ENCODE measurements around the gene LRRC4B. TPM values are rescaled to one million over a fixed set of nuclear protein-coding genes. Genes with fewer than 3 reads are reported as not detected.
"Not testable (repeated sequence)": the region's sequence is repeated elsewhere in the genome, so short reads cannot be mapped to it uniquely, and the experiment has no call there.

The LRRC4B gene
- total RNA-seq, 2 donors from 2014 or later, result 10.3 to 14.2 TPM

DNA sequence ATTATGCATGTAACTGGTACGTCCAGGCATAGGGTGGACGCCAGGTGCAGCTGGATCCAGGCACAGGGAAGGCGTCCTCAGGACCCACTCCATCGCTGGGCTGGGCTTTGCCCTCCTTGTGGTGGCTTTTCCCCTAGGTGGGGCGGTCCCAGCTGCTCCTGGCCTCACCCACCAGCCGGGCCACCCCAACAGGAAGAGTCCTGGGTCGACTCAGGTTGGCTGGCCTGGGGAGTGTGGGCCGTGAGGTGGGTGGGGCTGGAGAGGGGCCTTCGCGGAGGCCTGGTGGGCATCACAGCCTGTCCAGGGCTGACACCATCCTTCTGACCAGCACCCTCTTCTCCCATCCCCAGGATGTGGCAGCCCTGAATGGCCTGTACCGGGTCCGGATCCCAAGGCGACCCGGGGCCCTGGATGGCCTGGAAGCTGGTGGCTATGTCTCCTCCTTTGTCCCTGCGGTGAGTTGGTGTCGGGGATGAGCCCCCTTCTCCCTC lies 88.4 kb downstream of the LRRC4B start:
- peak; percentile 74 for DNase-seq (ENCODE audit: low spot score)
- intact Hi-C loops (cut with DNase I), result no loop called here

DNA sequence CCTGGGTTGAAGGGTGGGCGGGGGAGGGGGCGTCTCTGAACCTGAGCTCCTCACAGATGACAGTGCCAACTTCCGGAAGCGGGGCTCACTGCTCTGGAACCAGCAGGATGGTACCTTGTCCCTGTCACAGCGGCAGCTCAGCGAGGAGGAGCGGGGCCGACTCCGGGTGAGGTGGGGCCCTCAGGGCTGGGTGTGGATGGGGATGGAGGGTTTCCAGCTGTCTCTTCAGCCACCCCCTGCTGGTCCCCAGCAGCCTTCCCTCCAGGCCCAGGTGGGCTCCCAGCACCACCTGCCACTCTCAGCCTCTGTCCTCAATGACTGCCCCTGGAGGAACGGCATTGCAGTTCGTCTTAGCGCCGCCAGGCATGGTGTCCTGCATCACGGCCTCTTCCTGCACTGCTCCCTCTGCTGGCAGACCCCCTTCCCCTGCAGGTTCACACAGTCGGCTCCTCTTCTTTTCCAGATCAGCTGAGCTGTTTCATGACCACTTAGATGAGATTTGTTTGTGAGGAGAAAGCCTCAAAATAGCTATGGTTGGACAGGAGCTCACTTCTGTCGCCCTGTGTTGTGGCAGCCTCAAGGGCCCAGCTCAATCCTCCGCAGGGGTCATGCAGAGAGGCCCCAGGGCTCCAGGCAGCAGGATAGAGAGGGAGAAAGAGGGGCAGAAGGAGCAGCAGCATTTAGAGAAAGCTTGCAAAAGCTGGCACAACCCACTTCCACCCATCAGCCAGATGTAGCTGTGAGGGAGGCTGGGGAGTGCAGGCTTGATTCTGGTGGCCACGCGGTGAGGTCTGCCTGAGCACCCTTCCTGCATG lies 89.1 kb downstream of the LRRC4B start:
- intact Hi-C loops (cut with DNase I), result no loop called here
- peak; percentile 78 for DNase-seq (ENCODE audit: low spot score)

DNA sequence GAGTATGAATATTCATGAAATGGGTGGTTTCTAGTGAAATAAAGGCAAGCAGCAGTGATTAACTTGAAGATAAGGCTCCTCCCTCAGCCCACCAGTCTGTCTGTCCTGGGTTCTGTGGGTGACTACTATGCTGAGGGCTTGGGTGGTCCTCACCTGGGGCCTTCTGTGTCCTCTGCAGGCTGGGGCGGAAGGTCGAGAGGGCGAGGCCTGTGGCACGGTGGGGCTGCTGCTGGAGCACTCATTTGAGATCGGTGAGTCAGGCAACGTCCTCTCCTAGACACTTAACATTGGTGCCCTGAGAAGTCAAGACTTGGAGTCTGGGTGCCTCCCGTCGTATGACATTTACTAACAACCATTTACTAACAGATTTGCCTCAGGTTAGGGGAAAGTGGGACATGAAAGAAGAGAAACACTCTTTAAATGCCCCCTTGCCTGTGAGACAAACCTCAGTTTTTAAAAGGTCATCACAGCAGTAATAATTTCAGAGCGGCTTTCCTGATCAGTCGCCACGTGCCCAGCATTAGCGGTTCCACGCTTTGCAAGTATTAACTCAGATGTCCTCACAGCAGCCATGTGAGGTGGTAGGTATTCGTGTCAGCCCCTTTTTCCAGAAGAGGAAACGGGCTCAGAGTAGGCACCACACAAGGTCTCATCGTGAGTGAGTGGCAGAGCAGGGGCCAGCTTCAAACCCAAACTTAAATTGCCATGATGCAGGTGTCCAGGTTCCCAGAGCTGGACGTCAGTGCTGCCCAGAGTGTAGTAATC lies 90.3 kb downstream of the LRRC4B start:
- DNase-seq (ENCODE audit: low spot score), result peak; percentile 76
- intact Hi-C loops (cut with DNase I), result no loop called here

DNA sequence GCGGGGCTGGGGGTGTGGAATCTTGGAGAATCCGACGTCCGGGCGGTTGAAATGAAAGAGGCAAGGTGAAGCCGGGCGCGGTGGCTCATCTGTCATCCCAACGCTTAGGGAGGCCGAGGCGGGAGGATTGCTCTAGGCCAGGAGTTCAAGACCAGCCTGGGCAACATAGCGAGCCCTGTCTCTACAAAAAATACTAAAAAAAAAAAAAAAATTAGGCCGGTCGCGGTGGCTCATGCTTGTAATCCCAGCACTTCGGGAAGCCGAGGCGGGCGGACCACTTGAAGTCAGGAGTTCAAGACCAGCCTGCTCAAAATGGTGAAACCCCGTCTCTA lies 91.4 kb downstream of the LRRC4B start:
- DNase-seq (ENCODE audit: low spot score), result no peak
- intact Hi-C loops (cut with DNase I), result no loop called here

DNA sequence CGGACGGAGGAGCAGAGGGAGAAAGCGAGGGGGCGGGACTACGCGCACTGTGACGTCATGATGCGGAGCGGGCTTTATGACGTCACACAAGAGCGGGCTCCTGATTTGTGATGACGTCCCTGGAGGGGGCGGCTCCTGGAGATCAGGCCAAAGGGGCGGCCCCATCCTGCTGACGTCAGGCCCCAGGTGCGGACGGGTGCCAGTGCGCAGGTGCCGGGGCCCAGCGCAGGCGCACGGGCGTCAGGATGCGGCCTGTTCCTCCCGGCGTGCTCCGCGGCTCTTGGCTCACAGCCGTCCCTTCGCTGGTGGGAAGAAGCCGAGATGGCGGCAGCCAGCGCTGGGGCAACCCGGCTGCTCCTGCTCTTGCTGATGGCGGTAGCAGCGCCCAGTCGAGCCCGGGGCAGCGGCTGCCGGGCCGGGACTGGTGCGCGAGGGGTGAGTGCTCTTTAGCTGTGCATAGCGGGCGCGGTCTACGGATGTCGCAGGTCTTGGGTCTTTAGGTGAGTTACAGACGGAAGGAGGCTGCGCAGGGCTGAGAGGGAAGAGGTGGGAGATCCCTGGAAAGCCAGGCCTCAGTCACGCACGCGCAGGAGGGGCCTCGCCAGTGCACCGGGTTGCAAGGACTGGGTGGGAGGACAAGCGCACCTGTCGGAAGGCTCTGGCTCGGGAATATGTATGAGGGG lies 91.9 kb downstream of the LRRC4B start, which contains the start of the genes EMC10 and GARIN5A:
EMC10 (plus strand) TSS at position 284 of the 683 bp plus-strand sequence; CDS start at position 322, 38 bp downstream.
GARIN5A (minus strand) TSS at position 625 of the 683 bp plus-strand sequence; CDS start at position 165, 460 bp downstream.
- peak; percentile 97 for DNase-seq (ENCODE audit: low spot score)
- intact Hi-C loops (cut with DNase I), result no loop called here

DNA sequence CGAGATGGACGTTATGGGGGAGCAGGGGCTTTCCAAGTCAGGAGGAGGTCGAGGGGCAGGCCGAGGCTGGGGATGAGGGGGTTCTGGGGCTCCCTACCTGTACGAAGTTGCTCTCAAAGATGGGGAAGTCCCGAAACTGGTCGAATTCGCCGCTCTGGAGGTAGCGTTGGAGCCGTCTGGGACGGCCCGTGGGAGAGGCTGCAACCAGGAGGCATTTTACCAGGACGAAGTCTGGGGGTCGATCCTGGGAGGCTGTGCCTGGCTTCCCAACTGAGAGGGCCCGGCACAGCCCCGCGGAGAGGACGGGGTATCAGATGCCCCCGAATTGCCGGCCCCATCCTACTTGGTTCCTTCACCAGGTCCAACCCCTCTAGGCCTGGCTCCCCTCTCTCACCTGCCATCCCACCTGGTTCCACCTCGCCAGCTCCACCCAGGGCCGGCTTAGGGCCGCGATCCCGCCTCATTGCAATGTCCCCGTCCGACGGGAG lies 92.5 kb downstream of the LRRC4B start:
- peak; percentile 80 for DNase-seq (ENCODE audit: low spot score)
- intact Hi-C loops (cut with DNase I), result no loop called here

DNA sequence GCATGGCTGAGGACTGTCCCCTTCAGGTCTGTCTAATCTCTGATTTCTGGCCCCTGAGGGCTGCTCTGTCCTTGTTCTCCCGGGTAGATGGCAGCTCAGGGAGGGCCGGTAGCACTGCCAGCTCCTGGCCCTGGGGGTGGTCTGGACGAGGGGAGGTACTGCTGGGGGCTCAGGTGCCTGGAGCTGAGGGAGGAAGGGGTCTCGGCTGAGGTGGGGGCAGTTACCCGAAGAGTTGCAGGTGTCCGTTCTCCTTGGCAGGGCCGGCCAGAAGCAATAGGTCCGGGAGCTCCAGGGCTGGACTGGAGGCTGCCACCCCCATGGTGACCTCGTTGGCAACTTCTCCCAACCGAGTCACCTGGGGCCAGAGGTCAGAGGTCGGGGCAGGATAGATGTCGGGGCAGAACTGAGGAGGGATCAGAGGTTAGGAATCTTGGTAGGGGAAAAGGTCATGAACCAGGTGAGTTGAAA lies 93.1 kb downstream of the LRRC4B start:
- DNase-seq (ENCODE audit: low spot score), result peak; percentile 76
- intact Hi-C loops (cut with DNase I), result no loop called here

DNA sequence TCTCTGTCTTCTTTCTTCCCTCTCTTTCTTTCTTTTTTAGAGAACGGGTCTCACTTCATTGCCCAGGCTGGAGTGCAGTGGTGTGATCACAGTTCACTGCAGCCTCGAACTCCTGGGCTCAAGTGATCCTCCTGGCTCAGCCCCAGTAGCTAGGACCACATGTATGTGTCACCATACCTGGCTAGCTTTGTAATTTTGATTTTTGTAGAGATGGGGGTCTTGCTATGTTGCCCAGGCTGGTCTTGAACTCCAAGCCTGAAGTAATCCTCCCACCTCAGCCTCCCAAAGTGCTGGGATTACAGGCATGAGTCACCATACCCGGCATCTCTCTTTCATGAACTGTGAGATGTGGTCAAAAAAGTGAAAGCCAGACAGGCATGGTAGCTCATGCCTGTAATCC lies 94.9 kb downstream of the LRRC4B start:
- intact Hi-C loops (cut with DNase I); DNase-seq (ENCODE audit: low spot score): not testable (repeated sequence)

DNA sequence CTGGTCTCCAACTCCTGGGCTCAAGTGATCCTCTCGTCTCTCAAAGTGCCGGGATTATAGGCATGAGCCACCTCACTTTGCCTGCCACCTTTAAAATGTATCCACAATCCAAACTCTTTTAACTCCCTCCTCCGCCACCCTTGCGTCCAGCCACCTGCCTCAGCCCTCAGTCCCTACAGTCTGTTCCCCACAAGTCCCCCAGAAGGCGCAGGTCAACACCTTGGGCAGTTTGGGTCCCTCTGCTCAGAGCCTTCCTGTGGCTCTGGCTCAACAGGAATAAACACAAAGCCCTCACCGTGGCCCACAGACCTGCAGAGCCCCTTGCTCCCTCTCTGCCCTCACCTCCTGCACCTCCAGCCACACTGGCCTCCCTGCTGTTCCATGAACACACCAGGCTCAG lies 99.4 kb downstream of the LRRC4B start:
- intact Hi-C loops (cut with DNase I), result no loop called here
- DNase-seq (ENCODE audit: low spot score), result no peak

DNA sequence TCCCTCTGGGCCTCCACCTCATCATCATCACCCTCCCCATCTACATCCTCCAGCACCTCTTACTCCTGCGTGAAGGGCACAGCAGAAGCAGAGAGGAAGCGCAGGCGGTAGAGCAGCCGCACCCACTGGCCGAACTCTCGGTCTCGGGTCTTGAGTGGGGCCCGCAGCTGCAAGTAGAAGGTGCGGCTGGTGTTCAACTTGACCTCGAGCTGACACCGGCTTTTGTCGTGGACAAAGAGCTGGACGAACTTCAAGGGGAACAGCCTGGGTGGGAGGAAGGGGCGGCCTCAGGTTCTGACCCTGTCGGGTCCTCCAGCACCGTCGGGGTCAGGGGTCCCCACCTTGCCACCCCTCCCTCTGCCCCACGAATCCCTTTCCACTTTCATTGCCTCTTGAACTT lies 100.7 kb downstream of the LRRC4B start:
- no peak for DNase-seq (ENCODE audit: low spot score)
- intact Hi-C loops (cut with DNase I), result no loop called here

Other genes with a start within 250 kb of the LRRC4B start
- gene KCNC3, start 239.1 kb downstream of the LRRC4B start, total RNA-seq, result under 1 TPM; 0.83 to 0.90 TPM
- gene NAPSA, start 202.8 kb downstream of the LRRC4B start, total RNA-seq, result under 1 TPM; 0.33 to 0.37 TPM
- gene NR1H2, start 192.0 kb downstream of the LRRC4B start, total RNA-seq, result 10 to 100 TPM; 65.0 to 82.3 TPM
- 10 to 100 TPM; 10.4 to 12.3 TPM for gene POLD1, start 184.1 kb downstream of the LRRC4B start, total RNA-seq
- gene SPIB, start 149.5 kb downstream of the LRRC4B start, total RNA-seq, result under 1 TPM in 1 of 2 donors, not detected in 1; 0.33 TPM
- gene MYBPC2, start 135.5 kb downstream of the LRRC4B start, total RNA-seq, result under 1 TPM in 1 of 2 donors, not detected in 1; 0.05 TPM
- 10 to 100 TPM; 60.2 to 87.6 TPM for gene EMC10, start 91.9 kb downstream of the LRRC4B start, total RNA-seq
- not detected for gene GARIN5A, start 91.6 kb downstream of the LRRC4B start, total RNA-seq
- 10 to 100 TPM; 27.5 to 31.7 TPM for gene JOSD2, start 57.2 kb downstream of the LRRC4B start, total RNA-seq
- not detected for gene ASPDH, start 54.5 kb downstream of the LRRC4B start, total RNA-seq
- gene SYT3, start 71.4 kb upstream of the LRRC4B start, total RNA-seq, result under 1 TPM in 1 of 2 donors, not detected in 1; 0.74 TPM
- under 1 TPM in 1 of 2 donors, not detected in 1; 0.57 TPM for gene C19orf81, start 81.0 kb upstream of the LRRC4B start, total RNA-seq
- under 1 TPM; 0.19 to 0.37 TPM for gene SHANK1, start 151.4 kb upstream of the LRRC4B start, total RNA-seq
- gene CLEC11A, start 154.9 kb upstream of the LRRC4B start, total RNA-seq, result 10 to 100 TPM in 1 of 2 donors, 1 to 10 TPM in 1; 8.5 to 12.5 TPM
- gene GPR32, start 202.0 kb upstream of the LRRC4B start, total RNA-seq, result not detected
- not detected for gene ACP4, start 222.0 kb upstream of the LRRC4B start, total RNA-seq